ENCODE measurements around the gene LAMA4.

Gene LAMA4, protein sequence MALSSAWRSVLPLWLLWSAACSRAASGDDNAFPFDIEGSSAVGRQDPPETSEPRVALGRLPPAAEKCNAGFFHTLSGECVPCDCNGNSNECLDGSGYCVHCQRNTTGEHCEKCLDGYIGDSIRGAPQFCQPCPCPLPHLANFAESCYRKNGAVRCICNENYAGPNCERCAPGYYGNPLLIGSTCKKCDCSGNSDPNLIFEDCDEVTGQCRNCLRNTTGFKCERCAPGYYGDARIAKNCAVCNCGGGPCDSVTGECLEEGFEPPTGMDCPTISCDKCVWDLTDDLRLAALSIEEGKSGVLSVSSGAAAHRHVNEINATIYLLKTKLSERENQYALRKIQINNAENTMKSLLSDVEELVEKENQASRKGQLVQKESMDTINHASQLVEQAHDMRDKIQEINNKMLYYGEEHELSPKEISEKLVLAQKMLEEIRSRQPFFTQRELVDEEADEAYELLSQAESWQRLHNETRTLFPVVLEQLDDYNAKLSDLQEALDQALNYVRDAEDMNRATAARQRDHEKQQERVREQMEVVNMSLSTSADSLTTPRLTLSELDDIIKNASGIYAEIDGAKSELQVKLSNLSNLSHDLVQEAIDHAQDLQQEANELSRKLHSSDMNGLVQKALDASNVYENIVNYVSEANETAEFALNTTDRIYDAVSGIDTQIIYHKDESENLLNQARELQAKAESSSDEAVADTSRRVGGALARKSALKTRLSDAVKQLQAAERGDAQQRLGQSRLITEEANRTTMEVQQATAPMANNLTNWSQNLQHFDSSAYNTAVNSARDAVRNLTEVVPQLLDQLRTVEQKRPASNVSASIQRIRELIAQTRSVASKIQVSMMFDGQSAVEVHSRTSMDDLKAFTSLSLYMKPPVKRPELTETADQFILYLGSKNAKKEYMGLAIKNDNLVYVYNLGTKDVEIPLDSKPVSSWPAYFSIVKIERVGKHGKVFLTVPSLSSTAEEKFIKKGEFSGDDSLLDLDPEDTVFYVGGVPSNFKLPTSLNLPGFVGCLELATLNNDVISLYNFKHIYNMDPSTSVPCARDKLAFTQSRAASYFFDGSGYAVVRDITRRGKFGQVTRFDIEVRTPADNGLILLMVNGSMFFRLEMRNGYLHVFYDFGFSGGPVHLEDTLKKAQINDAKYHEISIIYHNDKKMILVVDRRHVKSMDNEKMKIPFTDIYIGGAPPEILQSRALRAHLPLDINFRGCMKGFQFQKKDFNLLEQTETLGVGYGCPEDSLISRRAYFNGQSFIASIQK (N-terminal part only)

GRCh38 chr6:112253841-112254816 lies at the start of gene LAMA4:
LAMA4 (minus strand) TSS chr6:112254567; CDS start chr6:112254150, 417 bp downstream.
- DNase-seq (ENCODE audit: low read depth in 2 of 2): peak in 1 of 2 donors; percentile 2

DNA sequence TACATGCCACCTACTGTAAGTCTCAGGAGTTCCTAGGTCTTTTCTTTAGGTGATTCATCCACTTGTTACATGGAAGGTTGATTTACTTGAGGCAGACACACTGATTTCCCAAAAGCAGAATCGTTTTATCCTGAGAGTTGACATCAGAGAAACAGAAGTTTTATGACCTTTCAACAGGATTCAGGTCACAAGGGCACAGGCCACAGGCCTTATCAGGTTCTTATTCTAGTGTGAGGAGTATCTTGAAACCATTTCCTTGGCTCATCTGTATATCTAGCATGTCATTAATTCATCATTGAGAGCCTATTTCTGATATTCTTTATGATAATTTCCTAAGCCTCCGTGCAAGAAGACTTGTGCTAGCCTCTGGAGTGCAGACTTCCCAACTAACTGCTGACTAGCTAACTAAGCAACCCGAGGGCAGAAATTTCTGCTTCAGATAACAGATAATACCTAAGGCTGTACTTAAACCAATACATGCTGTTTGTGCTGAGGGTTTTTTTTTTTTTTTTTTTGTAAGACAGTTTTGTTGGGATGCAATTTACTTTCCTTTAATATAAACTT lies 47.9 kb upstream of the LAMA4 start:
- DNase-seq (ENCODE audit: low read depth in 2 of 2): no peak

DNA sequence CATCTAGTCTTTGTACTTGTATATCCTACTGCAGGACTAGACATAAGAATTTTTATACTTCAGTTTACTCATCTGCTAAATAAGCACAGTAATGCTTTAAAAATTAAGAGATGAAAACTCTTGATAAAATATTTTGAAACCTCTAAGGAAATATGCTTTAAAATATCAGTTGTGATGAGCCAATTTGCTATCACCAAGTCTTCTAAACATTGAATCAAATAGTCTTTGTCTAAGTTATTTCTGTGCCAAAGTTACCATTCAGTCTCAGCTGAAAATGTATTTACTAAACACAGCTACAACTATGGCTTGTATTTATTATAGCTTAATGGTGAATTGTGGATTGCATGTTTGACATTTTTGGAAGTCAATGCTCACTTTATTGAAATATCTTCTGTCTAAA lies 46.5 kb upstream of the LAMA4 start:
- DNase-seq (ENCODE audit: low read depth in 2 of 2): no peak

DNA sequence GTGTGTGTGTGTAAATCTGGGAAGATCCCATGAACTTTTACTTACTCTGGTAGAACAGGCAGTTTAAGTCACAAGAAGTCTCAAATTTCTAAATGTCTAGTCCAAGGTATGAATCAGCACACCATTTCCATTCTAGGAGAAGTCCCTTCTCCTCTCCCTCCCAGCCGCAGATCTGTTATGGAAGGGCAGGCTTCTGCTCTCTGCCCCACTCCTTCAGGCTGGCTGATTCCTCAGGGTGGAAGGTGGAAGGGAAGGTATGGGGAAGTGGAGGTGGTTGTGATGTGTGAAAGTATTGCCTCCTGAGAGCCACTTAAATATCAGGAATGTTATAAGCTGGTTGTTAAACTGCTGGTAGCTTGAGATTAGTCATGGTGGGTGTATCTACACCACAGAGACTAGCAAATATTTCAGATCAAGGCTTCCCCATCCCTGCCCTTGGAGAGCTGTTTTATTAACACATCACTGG lies 44.5 kb upstream of the LAMA4 start:
- no peak for DNase-seq (ENCODE audit: low read depth in 2 of 2)

- no peak for DNase-seq (ENCODE audit: low read depth in 2 of 2)
These were observed 43.8 kb upstream of the LAMA4 start for GRCh38 chr6:112298021-112298745.

DNA sequence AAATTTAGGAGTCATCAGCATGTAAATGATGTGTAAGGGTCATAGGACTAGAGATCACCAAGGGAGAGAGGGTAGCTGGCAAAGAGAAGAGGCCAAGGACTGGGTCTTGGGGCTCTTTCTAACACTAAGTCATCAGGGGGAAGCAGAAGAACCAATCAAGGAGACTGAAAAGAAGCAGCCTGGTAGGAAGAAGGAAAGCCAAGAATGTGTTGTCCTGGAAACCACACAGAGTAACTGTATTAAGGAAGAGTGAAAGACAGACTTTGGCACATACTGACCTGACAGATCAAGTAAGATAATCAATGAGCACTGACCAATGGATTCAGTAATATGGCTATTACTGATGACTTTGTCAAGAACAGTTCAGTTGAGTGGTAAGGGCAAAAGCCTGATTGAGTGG lies 42.3 kb upstream of the LAMA4 start:
- DNase-seq (ENCODE audit: low read depth in 2 of 2): no peak

- no peak for DNase-seq (ENCODE audit: low read depth in 2 of 2)
These were observed 41.8 kb upstream of the LAMA4 start for GRCh38 chr6:112296122-112296521.

GRCh38 chr6:112291161-112291762 lies 36.9 kb upstream of the LAMA4 start:
- no peak for DNase-seq (ENCODE audit: low read depth in 2 of 2)

- no peak for DNase-seq (ENCODE audit: low read depth in 2 of 2)
These were observed 34.7 kb upstream of the LAMA4 start for GRCh38 chr6:112289038-112289566.

- DNase-seq (ENCODE audit: low read depth in 2 of 2): no peak
These were observed 34.1 kb upstream of the LAMA4 start for GRCh38 chr6:112288475-112288874.

- DNase-seq (ENCODE audit: low read depth in 2 of 2): no peak
These were observed 33.3 kb upstream of the LAMA4 start for GRCh38 chr6:112287577-112288225.

GRCh38 chr6:112286500-112287144 lies 32.3 kb upstream of the LAMA4 start:
- DNase-seq (ENCODE audit: low read depth in 2 of 2): no peak

- DNase-seq (ENCODE audit: low read depth in 2 of 2): peak; percentile 46 to 57
These were observed 31.6 kb upstream of the LAMA4 start for GRCh38 chr6:112286010-112286409.

DNA sequence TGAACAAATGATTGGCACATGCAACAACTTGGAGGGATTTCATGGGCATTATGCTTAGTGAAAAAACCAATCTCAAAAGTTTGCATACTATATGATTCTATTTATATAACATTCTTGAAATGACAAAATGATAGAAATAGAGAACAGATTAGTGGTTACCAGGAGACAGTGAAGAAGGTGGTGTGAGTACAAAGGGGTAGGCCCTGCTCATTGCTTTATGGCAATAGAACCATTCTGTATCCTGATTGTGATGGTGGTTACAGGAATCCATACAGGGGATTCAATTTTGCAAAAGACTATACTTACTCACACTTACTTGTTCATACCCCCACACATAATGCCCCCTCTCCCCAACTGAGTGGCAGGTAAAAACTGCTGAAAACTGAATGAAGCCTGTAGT lies 30.2 kb upstream of the LAMA4 start:
- DNase-seq (ENCODE audit: low read depth in 2 of 2): no peak

- DNase-seq (ENCODE audit: low read depth in 2 of 2): no peak
These were observed 29.3 kb upstream of the LAMA4 start for GRCh38 chr6:112283621-112284020.

GRCh38 chr6:112281821-112282615 lies 27.7 kb upstream of the LAMA4 start:
- no peak for DNase-seq (ENCODE audit: low read depth in 2 of 2)

All from stimulated activated CD8-positive, alpha-beta memory T cell treated with anti-CD3 and anti-CD28 coated beads, Interleukin-15, amount 100 ng/mL, for 48 hours (primary cell).